Liver (tissue), 9 donors: ENCODE data around the gene AGTRAP. TPM values are rescaled to one million over a fixed set of nuclear protein-coding genes. Genes with fewer than 3 reads are reported as not detected.

Source experiments
- DNase-seq: peaks from one replicate; pipeline ENCODE4 v3.0.0-alpha.2; 2017; ENCODE audit warnings: low spot score
- H3K27ac ChIP-seq, 2 donors: one replicate each; pipeline ENCODE4 v1.7.0; 2013; ENCODE audit warnings: inconsistent platforms in 2 of 2, low read length in 2 of 2, control low read depth in 1 of 2, low read depth in 1 of 2, mild to moderate bottlenecking in 1 of 2
- H3K27me3 ChIP-seq, 4 donors: one replicate each; pipeline versions ENCODE4 v1.6.1 to v1.7.0; 2013; ENCODE audit warnings: low read length in 3 of 4, inconsistent platforms in 1 of 4, mild to moderate bottlenecking in 1 of 4, moderate library complexity in 1 of 4; ENCODE audit not compliant: control insufficient read depth in 4 of 4, insufficient read depth in 4 of 4
- H3K36me3 ChIP-seq, 4 donors: one replicate each; pipeline versions ENCODE4 v1.6.1 to v1.7.0; 2013; ENCODE audit warnings: low read length in 3 of 4, mild to moderate bottlenecking in 3 of 4, low read depth in 1 of 4, moderate library complexity in 1 of 4; ENCODE audit not compliant: control insufficient read depth in 4 of 4, insufficient read depth in 3 of 4
- H3K4me1 ChIP-seq, 4 donors: one replicate each; pipeline versions ENCODE4 v1.6.1 to v1.7.0; 2013; ENCODE audit warnings: low read length in 3 of 4, mild to moderate bottlenecking in 3 of 4, moderate library complexity in 1 of 4; ENCODE audit not compliant: control insufficient read depth in 4 of 4, insufficient read depth in 4 of 4
- H3K4me3 ChIP-seq, 3 donors: one replicate each; pipeline versions ENCODE4 v1.6.1 to v1.7.0; 2013; ENCODE audit warnings: low read length in 3 of 3, control low read depth in 1 of 3, low read depth in 1 of 3, mild to moderate bottlenecking in 1 of 3
- H3K9ac ChIP-seq, 2 donors: one replicate each; pipeline ENCODE4 v1.7.0; 2013; ENCODE audit warnings: low read length in 2 of 2, mild to moderate bottlenecking in 2 of 2, moderate library complexity in 2 of 2, control low read depth in 1 of 2, low read depth in 1 of 2
- H3K9me3 ChIP-seq, 4 donors: one replicate each; pipeline versions ENCODE4 v1.6.1 to v1.7.0; 2013; ENCODE audit warnings: low read length in 3 of 4; ENCODE audit not compliant: control insufficient read depth in 4 of 4
- FOXA1 ChIP-seq: IDR thresholded peaks from 2 replicates; pipeline ENCODE4 v1.6.1; 2016; ENCODE audit warnings: antibody characterized with exemption
- FOXA2 ChIP-seq: IDR thresholded peaks from 2 replicates; pipeline ENCODE4 v1.6.1; 2016; ENCODE audit warnings: antibody characterized with exemption
- GABPA ChIP-seq, 2 donors: IDR thresholded peaks in 1 of 2; conservative IDR thresholded peaks in 1 of 2; 2 replicates each; pipeline ENCODE4 v1.6.1; 2016; ENCODE audit warnings: antibody characterized with exemption in 2 of 2, mild to moderate bottlenecking in 1 of 2, moderate library complexity in 1 of 2
- HNF4A ChIP-seq, 2 donors: conservative IDR thresholded peaks; 2 replicates each; pipeline ENCODE4 v1.6.1; 2016; ENCODE audit warnings: antibody characterized with exemption in 2 of 2, mild to moderate bottlenecking in 2 of 2
- HNF4G ChIP-seq: IDR thresholded peaks from 2 replicates; pipeline ENCODE4 v1.6.1; 2016; ENCODE audit warnings: antibody characterized with exemption
- JUND ChIP-seq, 2 donors: IDR thresholded peaks; 2 replicates each; pipeline ENCODE4 v1.6.1; 2016; ENCODE audit warnings: antibody characterized with exemption in 2 of 2
- NR2F2 ChIP-seq: IDR thresholded peaks from 2 replicates; pipeline ENCODE4 v1.6.1; 2016; ENCODE audit warnings: antibody characterized with exemption
- RAD21 ChIP-seq, 2 donors: IDR thresholded peaks; 2 replicates each; pipeline ENCODE4 v1.6.1; 2016; ENCODE audit warnings: antibody characterized with exemption in 2 of 2, mild to moderate bottlenecking in 2 of 2
- RXRA ChIP-seq, 2 donors: IDR thresholded peaks; 2 replicates each; pipeline ENCODE4 v1.6.1; 2017 to 2018; ENCODE audit warnings: antibody characterized with exemption in 2 of 2, mild to moderate bottlenecking in 1 of 2
- SP1 ChIP-seq: IDR thresholded peaks from 2 replicates; pipeline ENCODE4 v1.6.1; 2018; ENCODE audit warnings: antibody characterized with exemption, mild to moderate bottlenecking
- TAF1 ChIP-seq: conservative IDR thresholded peaks from 2 replicates; pipeline ENCODE4 v1.6.1; 2016; ENCODE audit warnings: antibody characterized with exemption, mild to moderate bottlenecking
- YY1 ChIP-seq: IDR thresholded peaks from 2 replicates; pipeline ENCODE4 v1.6.1; 2016; ENCODE audit warnings: antibody characterized with exemption, mild to moderate bottlenecking
- WGBS: extraction: QIAGEN DNeasy Blood & Tissue Kit; methylation state at CpG from one replicate; pipeline ENCODE4 v1.1.7; 2013; 5-methylcytosine and 5-hydroxymethylcytosine counted together
- polyA plus RNA-seq, 2 donors: library from polyadenylated mRNA; stranded (reverse) in 1 of 2; unstranded in 1 of 2; fragments of 200-250 nt in 1 of 2; fragments of >200 nt in 1 of 2; fragmentation: Nextera tagmentation in 1 of 2; extraction: Ambion mirVana in 1 of 2; gene quantifications; one replicate each; pipeline versions ENCODE4 v1.2.1 to v1.2.3, GENCODE V29; 2013 to 2015
- total RNA-seq, 2 donors: library from RNA; depleted of rRNA; stranded (reverse); fragments of >200 nt; gene quantifications; one replicate each; pipeline ENCODE4 v1.2.3, GENCODE V29; 2014
- TF ChIP-seq, protein P1 (sequence below): IDR thresholded peaks from 2 replicates; pipeline ENCODE4 v1.6.1; 2016; ENCODE audit warnings: antibody characterized with exemption, mild to moderate bottlenecking
- TF ChIP-seq, protein P2 (sequence below): fragments of 150-350 bp; IDR thresholded peaks from 2 replicates; pipeline ENCODE4 v1.5.1; 2017; ENCODE audit warnings: improper control_type of control experiment, low read depth, low read length; ENCODE audit not compliant: missing input control
- TF ChIP-seq, protein P3 (sequence below): IDR thresholded peaks from 2 replicates; pipeline ENCODE4 v1.6.1; 2016; ENCODE audit warnings: antibody characterized with exemption
- TF ChIP-seq, protein P4 (sequence below): IDR thresholded peaks from 2 replicates; pipeline ENCODE4 v1.6.1; 2016; ENCODE audit warnings: antibody characterized with exemption
- donor health status: healthy.
- donor health status: healthy.
- donor health status: healthy.
- donor health status: healthy.
- donor health status: healthy.

The AGTRAP gene
- total and polyA plus RNA-seq, 4 donors, result 8.5 to 19.3 (median 17.5) TPM

DNA sequence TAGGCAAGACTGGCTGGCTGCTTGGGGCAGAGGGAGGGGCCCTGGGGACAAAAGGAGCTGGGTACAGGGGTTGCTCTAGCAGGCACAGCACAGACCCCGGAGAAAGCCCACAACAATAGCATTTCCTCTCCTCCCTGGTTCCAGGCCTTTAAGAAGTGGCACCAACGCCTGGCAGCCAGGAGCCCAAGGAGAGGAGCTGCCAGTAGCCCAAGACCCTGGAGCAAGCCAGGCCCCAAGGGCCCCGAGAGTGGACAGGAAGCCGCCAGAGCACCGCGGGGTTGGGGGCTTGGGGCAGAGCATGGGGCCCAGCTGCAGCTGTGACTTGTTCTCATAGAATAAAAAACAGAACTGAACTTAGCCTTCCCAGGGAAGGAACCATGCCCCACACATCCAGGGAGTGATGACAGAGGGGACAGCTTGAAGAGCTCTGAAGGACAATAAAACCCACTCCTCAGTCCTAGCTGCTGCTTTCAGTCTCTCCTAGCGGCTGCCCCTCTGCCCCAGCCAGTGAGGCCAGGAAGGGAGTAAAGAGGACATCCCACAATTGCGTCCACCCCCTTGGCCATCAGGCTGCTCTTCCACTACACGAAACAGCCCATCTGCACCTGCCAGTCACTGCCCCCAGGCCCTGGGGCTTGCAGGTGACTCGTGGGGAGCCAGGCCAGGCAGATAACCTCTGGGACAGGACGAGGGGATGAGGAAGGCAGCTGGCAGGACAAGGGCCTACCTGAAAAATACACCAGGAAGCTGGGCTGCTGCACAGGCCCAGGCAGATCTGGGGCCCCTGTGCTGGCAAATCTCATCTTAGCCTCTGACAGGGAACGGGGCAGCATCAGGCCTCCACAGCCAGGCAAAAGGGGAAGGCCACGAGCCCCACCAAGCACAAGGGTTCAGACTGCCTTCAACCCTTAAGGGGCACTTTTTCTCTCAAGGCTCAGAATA is 53.5 kb downstream of the AGTRAP start:
- Histone ChIP-seq H3K36me3 (peaks cover 7 to 21% (median 16%) of the 10 kb centered on the region in 4 donors), H3K27ac (peak overlapping the region; percentile 62 to 65), H3K9me3 (no peaks in the 10 kb centered on the region), H3K27me3 (no peaks in the 10 kb centered on the region), H3K4me1 (peaks cover 0 to 31% (median 17%) of the 10 kb centered on the region in 4 donors), H3K9ac (no peak overlapping the region), H3K4me3 (no peak overlapping the region)
- TF ChIP-seq, protein P1, sequence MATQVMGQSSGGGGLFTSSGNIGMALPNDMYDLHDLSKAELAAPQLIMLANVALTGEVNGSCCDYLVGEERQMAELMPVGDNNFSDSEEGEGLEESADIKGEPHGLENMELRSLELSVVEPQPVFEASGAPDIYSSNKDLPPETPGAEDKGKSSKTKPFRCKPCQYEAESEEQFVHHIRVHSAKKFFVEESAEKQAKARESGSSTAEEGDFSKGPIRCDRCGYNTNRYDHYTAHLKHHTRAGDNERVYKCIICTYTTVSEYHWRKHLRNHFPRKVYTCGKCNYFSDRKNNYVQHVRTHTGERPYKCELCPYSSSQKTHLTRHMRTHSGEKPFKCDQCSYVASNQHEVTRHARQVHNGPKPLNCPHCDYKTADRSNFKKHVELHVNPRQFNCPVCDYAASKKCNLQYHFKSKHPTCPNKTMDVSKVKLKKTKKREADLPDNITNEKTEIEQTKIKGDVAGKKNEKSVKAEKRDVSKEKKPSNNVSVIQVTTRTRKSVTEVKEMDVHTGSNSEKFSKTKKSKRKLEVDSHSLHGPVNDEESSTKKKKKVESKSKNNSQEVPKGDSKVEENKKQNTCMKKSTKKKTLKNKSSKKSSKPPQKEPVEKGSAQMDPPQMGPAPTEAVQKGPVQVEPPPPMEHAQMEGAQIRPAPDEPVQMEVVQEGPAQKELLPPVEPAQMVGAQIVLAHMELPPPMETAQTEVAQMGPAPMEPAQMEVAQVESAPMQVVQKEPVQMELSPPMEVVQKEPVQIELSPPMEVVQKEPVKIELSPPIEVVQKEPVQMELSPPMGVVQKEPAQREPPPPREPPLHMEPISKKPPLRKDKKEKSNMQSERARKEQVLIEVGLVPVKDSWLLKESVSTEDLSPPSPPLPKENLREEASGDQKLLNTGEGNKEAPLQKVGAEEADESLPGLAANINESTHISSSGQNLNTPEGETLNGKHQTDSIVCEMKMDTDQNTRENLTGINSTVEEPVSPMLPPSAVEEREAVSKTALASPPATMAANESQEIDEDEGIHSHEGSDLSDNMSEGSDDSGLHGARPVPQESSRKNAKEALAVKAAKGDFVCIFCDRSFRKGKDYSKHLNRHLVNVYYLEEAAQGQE, result no peak
- TF ChIP-seq, protein P2, sequence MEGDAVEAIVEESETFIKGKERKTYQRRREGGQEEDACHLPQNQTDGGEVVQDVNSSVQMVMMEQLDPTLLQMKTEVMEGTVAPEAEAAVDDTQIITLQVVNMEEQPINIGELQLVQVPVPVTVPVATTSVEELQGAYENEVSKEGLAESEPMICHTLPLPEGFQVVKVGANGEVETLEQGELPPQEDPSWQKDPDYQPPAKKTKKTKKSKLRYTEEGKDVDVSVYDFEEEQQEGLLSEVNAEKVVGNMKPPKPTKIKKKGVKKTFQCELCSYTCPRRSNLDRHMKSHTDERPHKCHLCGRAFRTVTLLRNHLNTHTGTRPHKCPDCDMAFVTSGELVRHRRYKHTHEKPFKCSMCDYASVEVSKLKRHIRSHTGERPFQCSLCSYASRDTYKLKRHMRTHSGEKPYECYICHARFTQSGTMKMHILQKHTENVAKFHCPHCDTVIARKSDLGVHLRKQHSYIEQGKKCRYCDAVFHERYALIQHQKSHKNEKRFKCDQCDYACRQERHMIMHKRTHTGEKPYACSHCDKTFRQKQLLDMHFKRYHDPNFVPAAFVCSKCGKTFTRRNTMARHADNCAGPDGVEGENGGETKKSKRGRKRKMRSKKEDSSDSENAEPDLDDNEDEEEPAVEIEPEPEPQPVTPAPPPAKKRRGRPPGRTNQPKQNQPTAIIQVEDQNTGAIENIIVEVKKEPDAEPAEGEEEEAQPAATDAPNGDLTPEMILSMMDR, result no peak
- TF ChIP-seq RAD21 (IDR thresholded peaks at IDR 0.05) (no peak), NR2F2 (no peak), FOXA1 (no peak), FOXA2 (no peak), HNF4A (conservative IDR thresholded peaks at IDR 0.05) (no peak), RXRA (IDR thresholded peaks at IDR 0.05) (no peak), HNF4G (no peak), YY1 (no peak), TAF1 (no peak), GABPA (IDR thresholded peaks at IDR 0.05 in 1 of 2, conservative IDR thresholded peaks at IDR 0.05 in 1 of 2) (no peak), JUND (IDR thresholded peaks at IDR 0.05) (no peak), SP1 (no peak)
- TF ChIP-seq, protein P3, sequence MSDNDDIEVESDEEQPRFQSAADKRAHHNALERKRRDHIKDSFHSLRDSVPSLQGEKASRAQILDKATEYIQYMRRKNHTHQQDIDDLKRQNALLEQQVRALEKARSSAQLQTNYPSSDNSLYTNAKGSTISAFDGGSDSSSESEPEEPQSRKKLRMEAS, result no peak
- TF ChIP-seq, protein P4, sequence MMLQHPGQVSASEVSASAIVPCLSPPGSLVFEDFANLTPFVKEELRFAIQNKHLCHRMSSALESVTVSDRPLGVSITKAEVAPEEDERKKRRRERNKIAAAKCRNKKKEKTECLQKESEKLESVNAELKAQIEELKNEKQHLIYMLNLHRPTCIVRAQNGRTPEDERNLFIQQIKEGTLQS, result no peak
- DNase-seq, result no peak
- 84% methylated on average over 13 of the region's 13 CpGs for WGBS
